GM21528 (cell line): ENCODE measurements around the gene TH.

Experiments used
- ATAC-seq: cut with Tn5 transposase; IDR thresholded peaks from one replicate; pipeline ENCODE4 v1.9.1; 2021; ENCODE audit warnings: mild to moderate bottlenecking, moderate library complexity; ENCODE audit not compliant: unreplicated experiment, low FRiP score

Gene TH

GRCh38 chr11:2171591-2172003, at the start of gene TH:
Gene TH (minus strand): TSS chr11:2171815. CDS start chr11:2171786, 29 bp downstream.
- ATAC-seq = no peak

DNA sequence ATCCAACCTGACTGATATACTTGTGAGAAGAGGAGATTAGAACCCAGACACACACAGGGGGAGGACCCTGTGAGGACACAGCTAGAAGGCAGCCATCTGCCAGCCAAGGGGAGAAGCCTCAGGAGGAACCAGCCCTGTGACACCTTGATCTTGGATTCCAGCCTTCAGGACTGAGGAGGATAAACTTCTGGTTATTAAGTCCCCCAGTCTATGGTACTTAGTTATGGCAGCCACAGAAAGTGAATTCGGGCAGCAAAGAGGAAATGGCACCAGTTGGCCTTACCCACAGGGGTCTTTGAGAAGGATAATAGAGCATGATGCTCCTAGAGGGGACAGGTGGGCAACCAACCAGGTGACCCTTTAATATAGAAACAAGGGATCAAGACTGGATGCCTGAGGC, 49.4 kb upstream of the TH start:
- ATAC-seq = no peak

DNA sequence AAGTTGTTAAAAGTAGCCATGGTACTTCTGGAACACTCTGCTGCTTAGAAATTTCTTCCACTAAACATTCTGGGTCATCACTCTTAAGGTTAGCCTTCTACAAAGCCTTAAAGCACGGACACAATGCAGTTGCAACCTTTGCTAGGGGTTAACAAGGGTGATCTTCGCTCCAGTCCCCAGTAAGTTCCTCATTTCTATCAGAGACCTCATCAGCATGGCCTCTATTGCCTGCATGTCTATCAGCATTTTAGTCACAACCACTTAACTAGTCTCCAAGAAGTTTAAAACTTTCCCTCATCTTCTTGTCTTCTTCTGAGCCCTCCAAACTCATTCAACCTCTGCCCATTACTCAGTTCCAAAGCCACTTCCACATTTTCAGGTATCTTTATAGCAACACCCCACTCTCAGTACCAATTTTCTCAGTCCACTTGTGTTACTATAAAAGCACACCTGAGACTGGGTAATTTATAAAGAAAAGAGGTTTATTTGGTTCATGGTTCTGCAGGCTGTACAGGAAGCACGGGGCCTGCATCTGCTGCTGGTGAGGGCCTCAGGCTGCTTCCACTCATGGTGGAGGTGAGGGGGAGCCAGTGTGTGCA, 48.7 kb upstream of the TH start:
- no peak for ATAC-seq

DNA sequence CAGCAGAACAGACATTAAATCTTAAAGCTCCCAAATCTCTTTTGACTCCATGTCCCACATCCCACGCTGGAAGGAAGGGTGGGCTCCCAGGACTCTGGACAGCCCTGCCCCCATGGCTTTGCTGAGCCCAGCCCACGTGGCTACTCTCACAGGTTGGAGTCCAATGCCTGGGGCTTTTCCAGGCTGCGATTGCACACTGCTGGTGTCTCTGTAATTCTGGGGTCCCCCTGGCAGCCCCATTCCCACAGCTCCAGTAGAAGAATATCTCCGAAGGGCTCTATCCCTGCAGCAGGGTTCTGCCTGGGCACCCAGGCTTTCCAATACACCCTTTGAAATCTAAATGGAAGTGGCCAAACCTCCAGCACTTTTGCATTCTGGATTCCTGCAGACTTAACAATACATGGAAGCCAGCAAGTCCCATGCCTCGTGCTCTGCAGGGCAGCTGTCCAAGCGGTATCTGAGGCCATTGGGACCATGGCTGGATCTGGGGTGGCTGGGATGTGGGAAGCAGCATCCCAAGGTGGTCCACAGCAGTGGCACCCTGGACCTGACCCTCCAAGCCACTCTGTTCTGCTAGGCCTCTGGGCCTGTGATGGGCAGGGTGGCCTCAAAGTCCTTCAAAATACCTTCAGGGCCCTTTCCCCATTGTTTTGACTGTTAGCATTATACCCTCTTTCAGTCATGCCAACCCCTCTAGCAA, 47.9 kb upstream of the TH start:
- no peak for ATAC-seq

DNA sequence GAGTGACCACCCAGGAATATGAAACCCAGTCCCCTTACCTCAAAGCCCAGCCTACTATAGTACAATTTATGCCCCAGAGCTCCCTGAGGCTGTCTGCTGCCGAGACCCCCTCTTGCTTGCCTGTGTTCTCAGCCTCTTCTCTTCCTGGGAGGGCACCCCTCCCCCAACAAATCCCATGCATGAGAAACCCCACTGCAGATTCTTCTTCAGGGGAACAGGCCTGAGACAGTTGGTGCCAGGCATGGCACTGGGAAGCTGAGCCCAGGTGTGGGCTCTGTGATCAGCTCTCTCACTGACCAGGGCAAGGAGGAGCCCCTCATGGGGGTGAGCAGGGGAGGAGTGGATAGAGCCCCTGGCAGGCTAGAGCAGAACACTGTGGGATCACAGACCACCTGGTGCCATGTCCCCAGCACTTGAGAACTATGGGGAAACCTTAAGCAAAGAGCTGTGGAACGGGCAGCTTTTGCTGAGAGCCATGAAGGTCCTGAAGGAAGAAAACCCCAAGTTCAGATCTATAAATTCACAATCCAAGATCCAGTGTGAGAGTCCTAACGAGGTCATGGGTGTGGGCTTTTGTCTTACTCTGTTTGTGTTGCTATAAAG, 46.5 kb upstream of the TH start:
- no peak for ATAC-seq

DNA sequence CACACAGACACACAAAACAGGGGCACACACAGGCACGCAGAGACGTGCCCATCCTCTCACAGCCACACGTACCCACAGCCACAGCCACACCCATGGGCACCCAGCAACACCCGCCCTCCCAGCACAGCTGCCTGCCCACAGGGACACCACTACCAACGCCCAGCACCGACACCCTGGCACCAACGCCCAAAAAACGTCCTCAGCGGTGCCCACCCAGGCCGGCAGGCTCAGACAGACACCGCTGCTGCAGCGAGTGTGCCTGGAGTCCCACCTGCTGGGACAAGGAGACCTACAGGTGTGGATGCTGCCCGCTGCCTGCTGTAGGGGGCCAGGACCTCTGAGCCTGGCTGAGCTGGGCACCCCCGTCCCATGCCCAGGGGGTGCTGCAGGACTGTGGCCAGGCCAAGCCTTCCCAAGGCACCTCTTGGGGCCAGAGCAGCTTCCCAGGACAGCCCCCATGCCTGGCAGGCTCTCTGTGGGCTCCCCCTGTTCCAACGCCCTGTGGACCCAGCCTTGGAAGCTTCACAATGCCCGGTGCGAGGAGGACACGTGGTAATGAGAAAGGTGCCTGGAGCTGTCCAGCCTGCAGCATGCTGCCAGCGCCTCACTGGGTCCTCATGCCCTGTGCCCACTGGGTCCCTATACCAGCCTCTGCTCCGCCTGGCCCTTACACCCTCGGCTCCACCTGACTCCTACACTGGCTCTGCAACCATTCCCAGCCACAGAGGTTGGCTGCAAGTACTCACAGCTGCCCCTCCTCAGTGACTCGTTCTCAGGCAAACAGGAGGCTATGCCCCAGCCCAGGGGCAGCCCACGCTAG, 45.8 kb upstream of the TH start:
- ATAC-seq = no peak

DNA sequence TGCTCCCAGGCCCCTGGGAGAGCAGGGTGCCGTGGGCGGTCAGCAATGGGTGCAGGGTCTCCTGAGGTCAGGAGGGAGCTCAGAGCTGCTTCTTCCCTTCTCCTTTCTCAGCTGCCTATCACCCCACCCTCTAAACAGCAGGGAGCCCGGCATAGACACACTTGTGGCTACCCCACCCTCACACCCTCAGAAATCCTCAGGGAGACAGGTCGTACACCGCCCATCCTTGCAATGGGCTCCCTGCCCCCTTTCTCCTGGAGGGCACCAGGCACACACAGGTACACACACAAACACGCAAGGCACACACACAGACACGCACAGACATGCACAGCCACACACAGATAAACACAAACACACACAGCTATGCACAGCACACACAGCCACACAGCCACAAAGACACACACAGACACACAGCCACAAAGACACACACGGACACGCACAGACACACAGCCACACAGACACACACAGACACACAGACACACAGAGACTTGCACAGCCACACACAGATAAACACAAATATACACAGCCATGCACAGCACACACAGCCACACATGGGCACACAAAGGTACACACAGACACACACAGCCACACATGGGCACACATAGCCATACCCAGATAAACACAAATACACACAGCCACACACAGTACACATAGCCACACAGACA, 44.9 kb upstream of the TH start:
- no peak for ATAC-seq

DNA sequence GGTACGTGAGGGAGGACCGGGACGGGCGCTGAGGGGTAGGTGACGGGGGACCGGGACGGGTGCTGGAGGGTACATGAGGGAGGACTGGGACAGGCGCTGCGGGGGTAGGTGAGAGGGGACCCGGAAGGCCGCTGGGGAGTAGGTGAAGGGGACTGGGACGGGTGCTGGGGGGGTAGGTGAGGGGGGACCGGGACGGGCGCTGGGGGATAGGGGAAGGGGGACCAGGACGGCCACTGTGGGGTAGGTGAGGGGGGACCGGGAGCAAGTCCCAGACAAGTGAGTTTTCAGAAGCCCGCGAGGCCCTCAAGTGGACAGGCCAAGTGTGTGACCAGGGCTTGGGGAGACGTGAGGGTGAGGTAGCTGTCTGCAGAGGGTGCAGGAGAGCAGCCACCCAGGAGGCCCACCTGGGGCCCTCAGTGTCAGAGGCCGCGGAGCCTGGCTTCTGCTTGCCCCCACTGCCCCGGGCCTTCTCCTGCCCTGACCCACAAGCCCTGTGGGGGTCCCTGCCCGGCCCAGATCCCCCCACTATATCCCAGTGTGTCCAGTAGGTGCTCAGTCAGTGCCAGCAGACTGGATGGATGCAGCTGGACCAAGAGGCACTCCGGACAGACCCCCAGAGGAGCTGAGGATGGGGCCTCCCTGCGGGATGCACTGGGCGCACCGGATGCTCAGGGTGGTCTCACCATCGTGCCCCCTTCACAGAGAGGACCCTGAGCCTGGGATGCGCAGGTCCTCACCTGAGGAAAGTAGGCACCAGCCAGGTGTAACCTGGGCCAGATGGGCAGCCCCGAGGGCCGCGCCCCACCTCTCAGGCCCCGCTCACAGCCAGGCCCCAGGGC, 44.2 kb upstream of the TH start:
- no peak for ATAC-seq

GRCh38 chr11:2215230-2215560, 43.6 kb upstream of the TH start:
- no peak for ATAC-seq

GRCh38 chr11:2214527-2215229, 43.1 kb upstream of the TH start:
- no peak for ATAC-seq

DNA sequence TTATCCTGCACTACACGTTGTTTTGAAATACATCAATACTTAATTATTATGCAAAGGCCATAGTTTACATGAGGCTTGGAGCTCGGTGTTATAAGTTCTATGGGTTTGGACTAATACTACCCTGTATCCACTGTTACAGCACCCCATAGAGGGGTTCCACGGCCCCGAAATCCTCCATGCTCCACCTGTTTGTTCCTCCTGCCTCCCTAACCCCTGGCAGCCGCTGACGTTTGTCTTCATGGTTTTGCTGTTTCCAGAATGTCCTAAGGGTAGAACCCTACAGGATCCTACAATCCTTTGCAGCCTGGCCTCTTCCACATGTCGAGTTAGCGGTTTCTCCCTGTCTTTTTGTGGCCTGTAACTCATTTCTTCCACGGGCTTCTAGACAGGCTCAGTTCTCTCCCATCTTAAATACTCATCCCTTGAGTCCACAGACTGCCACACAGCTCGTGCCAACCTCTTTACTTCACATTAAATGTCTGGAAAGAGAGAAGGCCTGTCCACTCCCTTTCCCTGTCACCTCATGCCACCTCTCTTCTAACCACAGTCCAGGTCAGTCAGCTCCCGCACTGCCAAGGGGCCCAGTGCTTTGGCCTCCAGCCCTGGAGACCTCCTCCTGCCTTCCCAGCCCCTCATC, 42.4 kb upstream of the TH start:
- no peak for ATAC-seq

- no peak for ATAC-seq
Observed at GRCh38 chr11:2213384-2213842, 41.8 kb upstream of the TH start.

DNA sequence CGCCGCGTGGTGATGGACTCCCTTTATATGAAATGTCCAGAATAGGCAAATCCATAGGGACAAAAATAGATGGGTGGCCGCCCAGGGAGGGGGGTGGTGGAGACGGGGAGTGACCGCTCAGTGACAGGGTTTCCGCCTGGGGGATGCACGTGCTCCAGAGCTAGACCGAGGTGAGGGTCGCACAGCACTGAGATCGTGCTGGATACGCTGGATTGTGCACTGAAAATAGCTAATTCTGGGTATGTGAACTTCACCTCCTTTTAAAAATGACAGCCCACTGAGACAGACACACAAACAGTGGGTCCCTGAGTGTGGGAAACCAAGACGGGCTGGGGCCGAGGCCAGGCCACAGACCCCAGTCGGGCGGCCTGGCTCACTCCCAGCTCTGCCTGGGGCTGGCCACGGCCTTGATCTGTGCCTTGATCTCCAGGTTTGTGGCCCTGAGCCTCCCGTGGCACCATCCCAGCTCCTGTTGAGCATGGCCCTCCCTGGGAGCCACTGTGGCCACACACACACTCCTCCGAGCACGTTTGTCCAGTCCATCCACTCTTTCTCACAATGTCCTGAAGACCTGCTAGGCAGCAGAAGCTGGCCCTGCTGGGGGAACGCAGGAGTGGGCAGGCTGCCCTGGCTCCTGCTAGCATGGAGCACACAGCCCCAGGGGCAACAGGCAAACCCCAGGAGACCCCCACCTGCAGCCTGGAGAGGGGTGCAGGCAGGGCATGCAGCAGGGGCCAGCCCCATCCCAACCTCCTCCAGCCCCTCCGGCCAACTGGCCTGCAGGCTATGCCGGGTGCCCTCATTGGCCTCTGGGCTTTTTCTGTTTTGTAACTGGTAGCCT, 41.0 kb upstream of the TH start:
- no peak for ATAC-seq

- no peak for ATAC-seq
Observed at GRCh38 chr11:2211113-2211971, 39.7 kb upstream of the TH start.

- ATAC-seq = no peak
Observed at GRCh38 chr11:2210366-2211112, 38.9 kb upstream of the TH start.

- no peak for ATAC-seq
Observed at GRCh38 chr11:2209900-2210321, 38.3 kb upstream of the TH start.
